Measurements from ENCODE around the gene CAT.

GRCh38 chr11:34510673-34511072 lies 71.9 kb downstream of the CAT start:
- TF ChIP-seq CTCF (IDR thresholded peaks at IDR 0.05 in 8 of 11, conservative IDR thresholded peaks at IDR 0.05 in 3 of 11) (no peak), POLR2AphosphoS5 (IDR thresholded peaks at IDR 0.05) (no peak), POLR2A (IDR thresholded peaks at IDR 0.05) (no peak)
